Measurements from ENCODE around the gene CEP170. TPM values are rescaled to one million over a fixed set of nuclear protein-coding genes. Genes with fewer than 3 reads are reported as not detected.
A peak's percentile ranks its signal among the peaks of the same experiment; 100 is the strongest.

Gene CEP170
- total RNA-seq: 10 to 100 TPM; 44.2 to 51.5 TPM

DNA sequence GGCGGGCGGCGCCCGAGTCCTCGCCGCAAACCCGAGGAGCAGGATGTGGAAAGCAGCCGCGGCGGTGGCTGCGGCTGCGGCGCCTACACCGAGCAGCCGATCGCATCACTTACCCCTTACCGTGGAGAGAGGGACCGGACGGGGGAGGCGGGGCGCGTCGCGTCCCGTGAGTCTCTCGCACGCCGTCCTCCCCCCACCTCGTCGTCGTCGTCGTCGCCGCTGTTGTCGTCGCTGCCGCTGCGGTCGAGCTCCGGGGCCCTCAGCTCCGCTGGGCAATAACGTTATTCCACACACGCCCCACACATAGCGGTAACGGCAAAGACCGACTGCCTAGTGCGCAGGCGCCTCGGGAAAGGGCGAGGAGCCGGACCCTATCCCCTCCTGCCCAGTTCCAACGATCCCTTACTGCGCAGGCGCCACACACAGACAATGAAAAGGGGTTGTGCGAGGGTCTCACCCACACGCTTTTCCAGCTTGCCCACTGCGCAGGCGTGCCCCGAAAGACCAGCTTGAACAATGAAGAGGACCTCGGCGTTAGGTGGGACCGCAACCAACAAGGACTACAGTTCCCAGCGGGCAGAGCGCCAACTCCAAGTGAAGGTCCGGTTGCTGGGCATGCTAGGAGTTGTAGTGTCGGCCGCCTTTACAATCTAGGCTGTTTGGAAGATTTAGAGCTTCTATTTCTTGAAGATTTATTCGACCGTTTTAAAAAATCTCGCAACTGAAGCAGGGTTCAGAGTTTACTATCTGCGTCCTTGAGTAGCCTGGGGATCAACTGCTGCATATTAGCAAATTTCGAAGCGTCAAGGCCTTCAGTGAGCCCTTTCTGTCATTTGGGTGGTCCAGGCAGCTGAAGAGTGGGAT is at the start of gene CEP170:
Gene CEP170, minus strand, starts transcription at position 355 of the 864 bp plus-strand sequence. CDS start 30,001 bp downstream, outside the sequence.
- Mint-ChIP-seq H3K27ac (peak within 1 kb of the TSS; percentile 100), H3K4me1 (ENCODE audit: low read depth) (peaks cover 39% of the 10 kb centered on the region), H3K27me3 (peaks cover 3% of the 10 kb centered on the region), H3K4me3 (peak within 1 kb of the TSS; percentile 99), H3K36me3 (peaks cover 6% of the 10 kb centered on the region), H3K9me3 (no peaks in the 10 kb centered on the region)
- intact Hi-C loops (cut with micrococcal nuclease): loop anchor here (1.0 to 5.0 kb wide), 11 partner anchors 32 to 1736 kb away; partner anchors contain the start of genes COX20, EXO1 and FH
- CTCF ChIA-PET: interaction anchor here (0.9 to 1.2 kb wide), 2 partner anchors 30 to 88 kb away, joined by 3 read pairs; no protein-coding TSS in a partner anchor
- POLR2A ChIA-PET: interaction anchor here (1.4 to 2.4 kb wide), 3 partner anchors 18 to 33 kb away, joined by 3 to 10 read pairs (median 5); no protein-coding TSS in a partner anchor
- peak; percentile 90 for DNase-seq

DNA sequence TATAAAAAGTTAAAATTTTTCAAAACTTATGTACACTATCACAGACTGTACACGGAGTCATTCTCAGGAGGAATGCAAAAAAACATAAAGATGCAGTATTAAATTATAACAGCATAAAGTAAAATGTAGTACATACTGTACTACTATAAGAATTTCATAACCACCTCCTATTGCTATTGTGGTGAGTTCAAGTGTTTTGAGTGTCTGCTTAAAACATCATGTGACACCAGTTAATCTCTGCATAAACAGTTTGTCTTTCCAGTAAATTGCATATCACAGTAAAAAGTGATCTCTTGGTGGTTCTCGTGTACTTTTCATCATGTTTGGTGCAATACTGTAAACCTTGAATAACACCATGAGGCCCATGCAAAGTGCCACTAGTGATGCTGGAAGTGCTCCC is 46.0 kb upstream of the CEP170 start:
- H3K4me1 Mint-ChIP-seq (ENCODE audit: low read depth): no peaks in the 10 kb centered on the region
- H3K4me3 Mint-ChIP-seq: no peak overlapping the region
- peaks cover 11% of the 10 kb centered on the region for H3K9me3 Mint-ChIP-seq
- peaks cover 38% of the 10 kb centered on the region for H3K36me3 Mint-ChIP-seq
- H3K27me3 Mint-ChIP-seq: no peaks in the 10 kb centered on the region
- no peak for DNase-seq
- ChIA-PET CTCF (no interaction called here), POLR2A (no interaction called here)
- intact Hi-C loops (cut with micrococcal nuclease): no loop called here
- H3K27ac Mint-ChIP-seq: no peak overlapping the region

- DNase-seq: no peak
- H3K36me3 Mint-ChIP-seq: peaks cover 53% of the 10 kb centered on the region
- H3K9me3 Mint-ChIP-seq: peaks cover 24% of the 10 kb centered on the region
- no peak overlapping the region for H3K27ac Mint-ChIP-seq
- intact Hi-C loops (cut with micrococcal nuclease): no loop called here
- ChIA-PET POLR2A (no interaction called here), CTCF (no interaction called here)
- no peaks in the 10 kb centered on the region for H3K27me3 Mint-ChIP-seq
- H3K4me3 Mint-ChIP-seq: no peak overlapping the region
- peaks cover 10% of the 10 kb centered on the region for H3K4me1 Mint-ChIP-seq (ENCODE audit: low read depth)
Observed at GRCh38 chr1:243299069-243299468, 44.0 kb upstream of the CEP170 start.

- H3K4me3 Mint-ChIP-seq: no peak overlapping the region
- DNase-seq: no peak
- POLR2A ChIA-PET: no interaction called here
- intact Hi-C loops (cut with micrococcal nuclease): no loop called here
- peaks cover 37% of the 10 kb centered on the region for H3K9me3 Mint-ChIP-seq
- H3K27ac Mint-ChIP-seq: no peak overlapping the region
- H3K27me3 Mint-ChIP-seq: no peaks in the 10 kb centered on the region
- H3K36me3 Mint-ChIP-seq: peaks cover 77% of the 10 kb centered on the region
- CTCF ChIA-PET: interaction anchor here (0.6 kb wide), 1 partner anchor 18 kb away, joined by 3 read pairs; no protein-coding TSS in a partner anchor
- peaks cover 10% of the 10 kb centered on the region for H3K4me1 Mint-ChIP-seq (ENCODE audit: low read depth)
Observed at GRCh38 chr1:243294723-243295121, 39.6 kb upstream of the CEP170 start.

DNA sequence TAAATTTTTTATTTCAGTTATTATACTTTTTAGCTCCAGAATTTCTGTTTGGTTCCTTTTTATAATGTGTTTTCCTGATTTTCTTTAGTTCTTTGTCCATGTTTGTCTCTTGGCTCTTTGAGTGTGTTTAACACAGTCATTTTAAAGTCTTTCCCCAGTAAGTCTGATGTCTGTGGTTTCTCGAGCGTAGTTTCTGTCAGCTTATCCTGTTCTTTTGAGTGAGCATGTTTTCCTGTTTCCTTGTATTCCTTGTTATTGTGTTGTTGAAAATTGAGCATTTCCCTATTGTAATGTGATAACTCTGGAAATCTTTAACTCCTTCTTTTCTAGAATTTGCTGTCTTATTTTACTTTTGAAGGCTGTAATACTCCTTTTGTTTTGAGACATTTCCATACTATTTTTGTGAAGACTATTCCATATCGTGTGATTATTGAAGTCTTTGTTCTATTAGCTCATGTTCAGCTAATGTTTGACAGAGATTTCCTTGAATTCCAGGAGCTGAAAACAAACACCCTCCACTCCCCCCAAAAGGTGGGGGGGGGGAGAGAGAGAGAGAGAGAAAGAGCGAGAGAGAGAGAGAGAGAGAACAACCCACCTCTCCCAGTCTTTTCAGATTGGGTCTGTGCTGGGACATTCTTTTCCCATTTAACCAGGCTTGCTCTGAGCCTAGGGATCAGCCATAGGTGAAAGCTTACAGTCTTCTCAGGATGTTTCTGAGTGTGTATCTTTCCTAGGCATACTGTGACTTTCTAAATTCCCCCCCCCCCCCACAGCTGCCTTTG is 39.1 kb upstream of the CEP170 start:
- CTCF ChIA-PET: no interaction called here
- intact Hi-C loops (cut with micrococcal nuclease): no loop called here
- no peak overlapping the region for H3K27ac Mint-ChIP-seq

GRCh38 chr1:243292117-243292516 is 37.0 kb upstream of the CEP170 start:
- Mint-ChIP-seq H3K4me3 (no peak overlapping the region), H3K36me3 (peaks cover 79% of the 10 kb centered on the region), H3K9me3 (peaks cover 37% of the 10 kb centered on the region), H3K27me3 (no peaks in the 10 kb centered on the region), H3K4me1 (ENCODE audit: low read depth) (peaks cover 22% of the 10 kb centered on the region), H3K27ac (no peak overlapping the region)
- ChIA-PET POLR2A (no interaction called here), CTCF (no interaction called here)
- DNase-seq: no peak
- intact Hi-C loops (cut with micrococcal nuclease): no loop called here

More for the DNA sequence above, 39.1 kb upstream of the CEP170 start:
- POLR2A ChIA-PET: no interaction called here
- DNase-seq: no peak
- no peak overlapping the region for H3K4me3 Mint-ChIP-seq
- peaks cover 79% of the 10 kb centered on the region for H3K36me3 Mint-ChIP-seq
- peaks cover 37% of the 10 kb centered on the region for H3K9me3 Mint-ChIP-seq
- H3K27me3 Mint-ChIP-seq: no peaks in the 10 kb centered on the region
- peaks cover 10% of the 10 kb centered on the region for H3K4me1 Mint-ChIP-seq (ENCODE audit: low read depth)

GRCh38 chr1:243291292-243291691 is 36.2 kb upstream of the CEP170 start:
- intact Hi-C loops (cut with micrococcal nuclease): no loop called here
- H3K27me3 Mint-ChIP-seq: no peaks in the 10 kb centered on the region
- H3K27ac Mint-ChIP-seq: no peak overlapping the region
- peaks cover 26% of the 10 kb centered on the region for H3K4me1 Mint-ChIP-seq (ENCODE audit: low read depth)
- ChIA-PET CTCF (no interaction called here), POLR2A (no interaction called here)
- H3K4me3 Mint-ChIP-seq: no peak overlapping the region
- no peak for DNase-seq
- peaks cover 33% of the 10 kb centered on the region for H3K9me3 Mint-ChIP-seq
- peaks cover 75% of the 10 kb centered on the region for H3K36me3 Mint-ChIP-seq

DNA sequence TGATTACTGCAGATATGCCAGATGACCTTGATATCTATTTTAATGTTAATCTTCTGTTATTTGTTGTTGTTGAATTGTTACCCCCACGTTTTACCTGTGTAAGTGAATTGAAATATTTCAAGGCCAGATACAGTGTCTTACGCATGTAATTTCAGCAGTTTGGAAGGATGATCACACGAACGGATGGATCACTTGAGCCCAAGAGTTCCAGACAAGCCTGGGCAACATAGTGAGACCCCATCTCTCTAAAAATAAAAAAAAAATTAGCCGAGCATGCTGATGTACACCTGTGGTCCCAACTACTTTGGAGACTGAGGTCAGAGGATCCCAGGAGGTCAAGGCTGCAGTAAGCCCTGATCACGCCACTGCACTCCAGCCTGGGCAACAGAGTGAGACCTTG is 33.0 kb upstream of the CEP170 start:
- peak overlapping the region; percentile 57 for H3K27ac Mint-ChIP-seq
- H3K9me3 Mint-ChIP-seq: peaks cover 10% of the 10 kb centered on the region
- H3K4me1 Mint-ChIP-seq (ENCODE audit: low read depth): peaks cover 17% of the 10 kb centered on the region
- H3K4me3 Mint-ChIP-seq: no peak overlapping the region
- POLR2A ChIA-PET: interaction anchor here (3.4 kb wide), 1 partner anchor 32 kb away, joined by 10 read pairs; the partner anchor contains the start of genes CEP170 and SDCCAG8
- peaks cover 60% of the 10 kb centered on the region for H3K36me3 Mint-ChIP-seq
- intact Hi-C loops (cut with micrococcal nuclease): no loop called here
- CTCF ChIA-PET: no interaction called here
- no peak for DNase-seq
- H3K27me3 Mint-ChIP-seq: no peaks in the 10 kb centered on the region

- ChIA-PET POLR2A (interaction anchor here (3.4 kb wide), 1 partner anchor 32 kb away, joined by 10 read pairs; the partner anchor contains the start of genes CEP170 and SDCCAG8), CTCF (no interaction called here)
- Mint-ChIP-seq H3K9me3 (peaks cover 7% of the 10 kb centered on the region), H3K36me3 (peaks cover 57% of the 10 kb centered on the region), H3K4me1 (ENCODE audit: low read depth) (peaks cover 17% of the 10 kb centered on the region), H3K27me3 (no peaks in the 10 kb centered on the region), H3K27ac (peak overlapping the region; percentile 57), H3K4me3 (no peak overlapping the region)
- DNase-seq: no peak
- intact Hi-C loops (cut with micrococcal nuclease): loop anchor here (1.0 kb wide), 1 partner anchor 32 kb away; the partner anchor contains the start of gene CEP170
Observed at GRCh38 chr1:243287652-243288051, 32.6 kb upstream of the CEP170 start.

GRCh38 chr1:243287123-243287460 is 32.0 kb upstream of the CEP170 start:
- ChIA-PET CTCF (no interaction called here), POLR2A (interaction anchor here (3.4 kb wide), 1 partner anchor 31 kb away, joined by 10 read pairs; the partner anchor contains the start of genes CEP170 and SDCCAG8)
- intact Hi-C loops (cut with micrococcal nuclease): loop anchor here (1.0 kb wide), 1 partner anchor 32 kb away; the partner anchor contains the start of gene CEP170
- Mint-ChIP-seq H3K36me3 (peaks cover 58% of the 10 kb centered on the region), H3K27me3 (no peaks in the 10 kb centered on the region), H3K9me3 (peaks cover 3% of the 10 kb centered on the region), H3K27ac (no peak overlapping the region), H3K4me3 (no peak overlapping the region), H3K4me1 (ENCODE audit: low read depth) (peaks cover 17% of the 10 kb centered on the region)
- no peak for DNase-seq

DNA sequence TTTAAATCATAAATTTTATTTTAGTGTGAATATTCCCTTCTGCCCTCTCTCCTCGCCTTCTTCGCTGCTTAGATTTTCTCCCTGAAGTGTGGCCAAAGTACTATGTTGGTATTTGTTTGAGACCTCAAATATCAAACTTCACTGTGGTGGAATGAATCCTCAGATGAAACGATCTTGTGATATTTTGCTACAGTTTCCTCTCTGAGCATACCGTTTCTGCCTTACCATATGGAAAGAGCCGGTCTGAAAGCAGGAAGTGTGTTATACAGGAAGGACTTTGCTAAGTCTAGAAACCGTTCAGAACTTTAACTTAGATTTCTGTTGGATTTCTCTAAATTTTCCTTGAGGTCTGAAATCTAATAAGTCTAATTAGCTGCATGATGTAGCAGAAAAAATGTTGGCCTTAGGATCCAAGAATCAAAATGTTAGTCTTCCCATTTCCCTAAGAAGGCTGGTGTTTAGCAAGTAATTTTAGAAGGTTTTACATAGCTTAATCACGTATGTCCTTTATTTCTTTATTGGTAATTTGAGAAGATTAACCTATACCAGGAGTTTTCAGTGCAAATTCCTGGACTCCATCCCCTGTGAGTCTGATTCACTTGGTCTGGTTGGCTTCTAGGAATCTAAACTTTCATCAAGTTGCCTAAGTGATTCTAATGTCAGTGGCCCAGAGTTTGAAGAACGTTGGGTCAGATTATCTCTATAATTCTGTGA is 31.5 kb upstream of the CEP170 start:
- Mint-ChIP-seq H3K4me3 (no peak overlapping the region), H3K36me3 (peaks cover 59% of the 10 kb centered on the region), H3K27me3 (no peaks in the 10 kb centered on the region), H3K9me3 (peaks cover 2% of the 10 kb centered on the region), H3K4me1 (ENCODE audit: low read depth) (peaks cover 17% of the 10 kb centered on the region), H3K27ac (no peak overlapping the region)
- ChIA-PET CTCF (no interaction called here), POLR2A (interaction anchor here (2.0 to 3.4 kb wide), 2 partner anchors 30 to 31 kb away, joined by 6 to 10 read pairs; partner anchors contain the start of genes CEP170 and SDCCAG8)
- intact Hi-C loops (cut with micrococcal nuclease): loop anchor here (1.0 kb wide), 1 partner anchor 31 kb away; the partner anchor contains the start of gene CEP170
- no peak for DNase-seq
